ENCODE measurements around the gene UBE2I.
A peak's percentile ranks its signal among the peaks of the same experiment; 100 is the strongest.

UBE2I gene

GRCh38 chr16:1343428-1344242 lies 34.2 kb downstream of the UBE2I start:
- DNase-seq (ENCODE audit: low spot score): no peak

GRCh38 chr16:1344499-1344898 lies 35.1 kb downstream of the UBE2I start:
- DNase-seq (ENCODE audit: low spot score): no peak

- DNase-seq (ENCODE audit: low spot score): no peak
Measured at GRCh38 chr16:1345087-1345486, 35.7 kb downstream of the UBE2I start.

GRCh38 chr16:1345651-1346421 lies 36.4 kb downstream of the UBE2I start:
- no peak for DNase-seq (ENCODE audit: low spot score)

GRCh38 chr16:1346422-1347285 lies 37.2 kb downstream of the UBE2I start:
- no peak for DNase-seq (ENCODE audit: low spot score)

- no peak for DNase-seq (ENCODE audit: low spot score)
Measured at GRCh38 chr16:1347286-1347855, 37.9 kb downstream of the UBE2I start.

GRCh38 chr16:1347962-1348361 lies 38.5 kb downstream of the UBE2I start:
- no peak for DNase-seq (ENCODE audit: low spot score)

- no peak for DNase-seq (ENCODE audit: low spot score)
Measured at GRCh38 chr16:1348441-1348840, 39.0 kb downstream of the UBE2I start.

- DNase-seq (ENCODE audit: low spot score): no peak
Measured at GRCh38 chr16:1348926-1349325, 39.5 kb downstream of the UBE2I start.

- DNase-seq (ENCODE audit: low spot score): no peak
Measured at GRCh38 chr16:1349351-1349750, 39.9 kb downstream of the UBE2I start.

- no peak for DNase-seq (ENCODE audit: low spot score)
Measured at GRCh38 chr16:1349951-1350350, 40.5 kb downstream of the UBE2I start.

- DNase-seq (ENCODE audit: low spot score): no peak
Measured at GRCh38 chr16:1350691-1351090, 41.3 kb downstream of the UBE2I start.

- no peak for DNase-seq (ENCODE audit: low spot score)
Measured at GRCh38 chr16:1351215-1351581, 41.8 kb downstream of the UBE2I start.

- peak; percentile 95 for DNase-seq (ENCODE audit: low spot score)
Measured at GRCh38 chr16:1351582-1352362, 42.3 kb downstream of the UBE2I start, which contains the start of the genes GNPTG and TSR3. Gene GNPTG (plus strand): TSS chr16:1351931. CDS start chr16:1351966, 35 bp downstream. Gene TSR3 (minus strand): TSS chr16:1351878. CDS start chr16:1351804, 74 bp downstream.

- no peak for DNase-seq (ENCODE audit: low spot score)
Measured at GRCh38 chr16:1354815-1355540, 45.5 kb downstream of the UBE2I start.

GRCh38 chr16:1355591-1355990 lies 46.2 kb downstream of the UBE2I start:
- DNase-seq (ENCODE audit: low spot score): no peak

GRCh38 chr16:1356061-1356900 lies 46.8 kb downstream of the UBE2I start:
- no peak for DNase-seq (ENCODE audit: low spot score)

GRCh38 chr16:1357906-1358566 lies 48.6 kb downstream of the UBE2I start:
- no peak for DNase-seq (ENCODE audit: low spot score)

Measured in AG20443 (cell line).